DMS 273 (cell line): Measurements from ENCODE around the gene MDM2.

ENCODE experiments used
- DNase-seq: peaks from one replicate; lab custom pipeline; 2025; ENCODE audit not compliant: unreplicated experiment; lab: John Stamatoyannopoulos, UW

MDM2 gene

DNA sequence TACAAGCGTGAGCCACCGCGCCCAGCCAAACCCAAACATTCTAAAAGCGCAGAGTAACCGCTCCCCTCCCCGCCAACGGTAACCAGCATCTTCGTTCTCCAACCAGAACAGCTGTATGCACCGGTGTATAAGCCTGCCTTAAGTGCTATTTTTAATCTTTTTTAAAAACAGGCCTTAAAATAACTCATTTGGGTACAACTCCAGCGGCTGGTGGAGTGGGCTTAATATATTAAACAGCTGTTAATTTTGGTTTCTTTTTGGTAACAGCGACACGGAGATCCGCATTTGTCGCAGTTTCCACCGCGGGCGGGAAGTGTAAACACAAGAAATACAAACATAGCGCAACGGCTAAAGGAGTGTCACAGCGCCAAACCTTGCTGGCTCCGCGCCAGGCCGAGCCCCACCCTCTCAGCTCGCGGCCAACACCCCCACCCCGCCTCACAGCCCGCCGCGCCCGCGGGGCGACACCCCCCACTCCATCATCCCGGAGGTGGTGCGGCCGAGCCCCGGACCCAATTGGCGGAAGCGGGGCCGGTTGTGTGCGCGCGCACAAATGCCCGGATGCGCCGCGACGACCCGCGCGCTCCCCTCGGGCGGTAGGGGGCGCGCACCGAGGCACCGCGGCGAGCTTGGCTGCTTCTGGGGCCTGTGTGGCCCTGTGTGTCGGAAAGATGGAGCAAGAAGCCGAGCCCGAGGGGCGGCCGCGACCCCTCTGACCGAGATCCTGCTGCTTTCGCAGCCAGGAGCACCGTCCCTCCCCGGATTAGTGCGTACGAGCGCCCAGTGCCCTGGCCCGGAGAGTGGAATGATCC, at the start of gene MDM2:
MDM2 (plus strand) TSS at position 602 of the 812 bp plus-strand sequence. CDS start 301 bp downstream, outside the sequence.
- peak; percentile 95 for DNase-seq

DNA sequence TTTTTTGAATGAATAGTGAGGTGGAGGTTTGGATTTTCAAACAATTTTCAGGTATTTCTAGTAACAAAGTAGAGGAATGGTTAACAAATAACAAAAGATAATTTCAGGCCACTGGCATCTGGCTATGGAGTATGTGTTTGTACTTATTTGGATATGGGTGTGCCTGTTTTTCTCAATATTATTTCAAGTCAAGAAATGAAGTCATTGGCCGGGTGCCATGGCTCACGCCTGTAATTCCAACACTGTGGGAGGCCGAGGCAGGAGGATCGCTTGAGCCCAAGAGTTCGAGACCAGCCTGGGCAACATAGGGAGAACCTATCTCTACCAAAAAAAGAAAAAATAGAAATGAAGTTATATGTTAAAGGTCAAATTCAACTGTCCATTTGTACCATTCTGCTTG, 48.1 kb upstream of the MDM2 start:
- no peak for DNase-seq

DNA sequence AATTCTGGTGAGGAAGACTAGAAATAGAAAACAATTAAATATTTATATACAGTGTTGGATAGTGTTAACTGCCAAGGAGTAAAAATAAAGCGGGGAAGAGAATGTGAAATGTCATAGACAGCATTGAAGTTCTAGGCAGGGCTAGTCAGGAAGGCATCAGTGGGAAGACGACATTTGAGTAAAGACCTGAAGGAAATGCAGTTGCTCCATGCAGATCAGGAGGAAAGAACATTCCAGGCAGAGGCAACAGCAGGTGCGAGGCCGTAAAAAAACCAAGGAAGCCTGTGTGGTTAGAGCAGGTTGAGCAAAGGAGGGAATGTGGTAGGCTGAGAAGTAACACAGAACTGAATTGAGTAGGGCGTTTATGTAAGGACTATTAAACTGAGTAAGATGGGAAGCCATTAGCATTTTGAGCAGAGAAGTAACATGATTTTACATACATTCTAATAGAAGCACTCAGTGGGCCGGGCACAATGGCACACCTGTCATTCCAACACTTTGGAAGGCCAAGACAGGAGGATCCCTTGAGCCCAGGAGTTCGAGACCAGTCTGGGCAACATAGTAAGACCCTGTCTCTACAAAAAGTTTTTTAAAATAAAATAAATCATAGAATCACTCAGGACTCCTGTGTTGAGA, 47.1 kb upstream of the MDM2 start:
- no peak for DNase-seq

DNA sequence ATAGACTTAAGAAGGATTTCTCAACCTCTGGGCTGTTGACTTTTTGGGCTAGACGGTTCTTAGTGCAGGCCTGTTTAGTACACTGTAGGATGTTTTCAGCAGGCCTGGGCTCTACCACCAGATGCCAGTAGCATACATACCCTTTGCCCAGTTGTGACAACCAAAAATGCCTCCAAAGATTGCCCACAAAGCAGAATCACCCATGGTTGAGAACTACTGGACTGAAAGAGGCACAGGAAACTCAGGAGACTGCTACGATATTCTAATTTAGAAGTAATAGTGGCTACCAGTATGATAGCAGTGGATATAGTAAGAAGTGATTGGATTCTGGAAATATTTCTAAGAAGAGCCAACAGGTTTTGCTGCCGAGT, 46.5 kb upstream of the MDM2 start:
- DNase-seq: no peak

DNA sequence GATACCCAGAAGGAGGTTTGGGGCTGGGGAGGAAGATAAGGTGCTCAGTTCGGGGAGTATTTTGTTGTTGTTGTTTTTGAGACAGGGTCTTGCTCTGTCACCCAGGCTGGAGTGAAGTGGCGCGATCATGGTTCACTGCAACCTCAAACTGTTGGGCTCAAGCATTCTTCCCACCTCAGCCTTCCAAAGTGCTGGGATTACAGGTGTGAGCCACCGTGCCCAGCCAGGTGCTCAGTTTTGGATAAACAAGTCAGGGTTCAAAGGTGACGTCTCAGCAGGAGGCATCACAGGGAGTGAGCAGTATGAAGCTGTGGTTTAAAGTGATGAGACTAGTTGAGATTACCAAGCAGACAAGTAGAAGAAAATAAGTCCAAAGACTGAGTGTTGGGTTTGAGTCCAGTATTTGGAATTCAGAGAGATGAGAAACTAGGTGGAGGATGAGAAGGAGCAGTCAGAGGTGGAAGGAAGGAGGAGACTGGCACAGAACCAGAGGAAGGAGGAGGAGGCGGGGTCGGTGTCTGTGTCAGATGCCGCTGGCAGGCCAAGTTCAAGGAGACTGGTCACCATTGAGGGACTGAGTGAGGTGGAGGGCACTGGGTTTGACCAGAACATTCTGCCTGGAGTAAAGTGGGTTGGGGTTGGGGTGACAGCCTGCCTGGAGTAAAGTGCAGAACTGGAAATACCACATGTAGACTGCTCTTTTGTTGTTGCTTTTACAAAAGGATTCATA, 45.9 kb upstream of the MDM2 start:
- no peak for DNase-seq

DNA sequence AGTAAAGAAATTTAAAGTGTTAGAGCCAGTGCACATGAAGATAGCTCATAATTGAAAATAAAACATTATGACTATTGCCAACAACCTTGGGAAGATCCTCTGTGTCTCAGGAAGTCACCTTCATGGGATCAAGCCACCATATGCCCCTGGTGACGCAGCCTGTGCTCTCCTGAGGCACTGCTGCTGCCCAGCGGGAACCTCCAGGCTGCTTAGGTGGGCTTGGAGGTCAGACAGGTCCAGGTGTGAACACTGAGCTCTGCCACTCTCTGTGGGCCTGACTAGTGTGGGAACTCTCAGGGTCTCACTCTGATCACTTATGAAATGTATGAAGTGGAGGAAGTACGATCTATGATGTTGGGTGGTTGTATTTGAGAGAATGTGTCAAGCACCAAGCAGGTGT, 45.3 kb upstream of the MDM2 start:
- no peak for DNase-seq

DNA sequence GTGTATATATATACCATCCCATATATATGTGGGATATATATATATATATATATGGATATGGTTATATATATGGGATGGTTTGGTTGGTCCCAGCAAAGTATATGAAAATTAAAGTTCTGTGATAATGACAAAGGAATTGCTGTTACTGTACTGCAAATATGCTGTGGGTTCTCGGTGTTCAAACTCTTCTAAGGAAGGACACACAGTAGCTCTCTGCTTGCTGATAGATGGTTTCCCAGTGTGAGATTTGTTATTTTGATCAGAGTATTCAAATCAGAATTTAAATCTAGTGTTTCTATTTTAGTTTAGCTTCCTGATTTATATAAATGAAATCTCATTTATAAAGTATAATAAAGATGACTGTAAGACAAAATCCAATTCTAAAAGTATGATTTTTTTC, 42.3 kb upstream of the MDM2 start:
- no peak for DNase-seq

DNA sequence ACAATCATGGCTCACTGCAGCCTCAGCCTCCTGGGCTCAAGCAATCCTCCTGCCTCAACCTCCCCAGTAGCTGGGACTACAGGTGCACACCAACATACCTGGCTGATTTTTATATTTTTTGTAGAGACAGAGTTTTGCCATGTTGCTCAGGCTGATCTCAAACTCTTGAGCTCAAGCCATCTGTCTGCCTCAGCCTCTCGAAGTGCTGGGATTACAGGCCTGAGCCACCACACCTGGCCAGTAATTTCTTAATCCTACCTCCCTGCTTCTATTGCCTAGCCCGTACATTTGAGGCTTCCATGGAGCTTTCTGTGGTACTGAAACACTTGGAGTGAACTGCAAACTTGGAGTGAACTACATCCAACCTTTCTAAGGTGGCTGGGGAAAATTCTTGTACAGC, 41.3 kb upstream of the MDM2 start:
- DNase-seq: no peak

DNA sequence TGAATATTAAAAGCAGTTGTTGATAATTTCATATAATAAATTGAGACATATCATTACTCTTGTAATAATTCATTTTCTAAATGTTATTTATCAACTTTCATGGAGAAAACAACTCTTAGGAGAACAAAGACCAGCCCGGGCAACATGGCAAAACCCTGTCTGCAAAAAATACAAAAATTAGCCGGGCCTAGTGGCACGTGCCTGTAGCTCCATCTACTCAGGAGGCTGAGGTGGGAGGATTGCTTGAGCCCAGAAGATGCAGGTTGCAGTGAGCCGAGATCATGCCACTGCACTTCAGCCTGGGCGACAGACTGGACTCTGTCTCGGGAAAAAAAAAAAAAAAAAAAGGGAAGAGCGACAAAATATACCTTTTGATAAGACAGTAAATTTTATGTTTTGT, 40.8 kb upstream of the MDM2 start:
- DNase-seq: no peak

DNA sequence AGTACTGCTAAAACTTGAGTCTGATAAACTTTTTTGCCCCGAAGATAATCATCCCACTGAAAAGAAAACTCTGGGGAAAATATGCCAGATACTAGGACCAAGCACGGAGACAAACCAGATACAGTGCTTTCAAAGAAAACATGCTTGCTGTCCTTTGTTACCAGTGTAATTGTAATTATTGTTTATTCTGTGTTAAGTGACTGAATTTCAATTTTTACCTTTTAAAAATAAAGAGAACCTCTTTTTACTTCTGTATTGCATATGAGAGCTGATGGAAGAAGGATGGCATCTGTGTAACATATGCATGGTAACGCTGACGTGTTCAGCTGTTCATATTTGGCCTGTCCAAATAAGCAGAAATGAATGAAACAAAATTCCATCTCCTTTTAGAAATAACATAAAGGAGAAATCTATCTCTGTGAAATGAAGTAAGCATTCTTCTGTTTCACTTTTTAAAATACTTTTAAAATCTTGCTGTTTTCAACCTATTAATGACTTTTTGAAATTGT, 39.5 kb upstream of the MDM2 start:
- no peak for DNase-seq

DNA sequence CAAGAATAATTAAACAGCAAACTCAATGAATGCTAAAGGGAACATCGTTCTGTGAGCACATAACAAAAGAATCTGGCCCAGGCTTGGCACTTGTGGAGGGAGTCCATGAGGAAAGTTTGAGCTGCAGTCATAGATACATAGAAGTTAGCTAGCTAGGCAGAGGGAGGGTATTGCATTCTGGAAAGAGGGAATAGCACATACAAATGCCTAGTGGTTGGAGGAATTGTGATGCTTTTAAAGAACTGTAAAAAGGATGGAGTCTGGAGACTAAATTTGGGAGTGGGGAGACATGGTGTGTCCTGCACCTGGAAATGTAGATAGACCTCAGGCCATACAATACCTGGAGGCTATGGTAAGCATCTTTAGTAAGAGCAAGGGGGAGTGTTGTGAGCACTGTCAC, 38.0 kb upstream of the MDM2 start:
- no peak for DNase-seq

DNA sequence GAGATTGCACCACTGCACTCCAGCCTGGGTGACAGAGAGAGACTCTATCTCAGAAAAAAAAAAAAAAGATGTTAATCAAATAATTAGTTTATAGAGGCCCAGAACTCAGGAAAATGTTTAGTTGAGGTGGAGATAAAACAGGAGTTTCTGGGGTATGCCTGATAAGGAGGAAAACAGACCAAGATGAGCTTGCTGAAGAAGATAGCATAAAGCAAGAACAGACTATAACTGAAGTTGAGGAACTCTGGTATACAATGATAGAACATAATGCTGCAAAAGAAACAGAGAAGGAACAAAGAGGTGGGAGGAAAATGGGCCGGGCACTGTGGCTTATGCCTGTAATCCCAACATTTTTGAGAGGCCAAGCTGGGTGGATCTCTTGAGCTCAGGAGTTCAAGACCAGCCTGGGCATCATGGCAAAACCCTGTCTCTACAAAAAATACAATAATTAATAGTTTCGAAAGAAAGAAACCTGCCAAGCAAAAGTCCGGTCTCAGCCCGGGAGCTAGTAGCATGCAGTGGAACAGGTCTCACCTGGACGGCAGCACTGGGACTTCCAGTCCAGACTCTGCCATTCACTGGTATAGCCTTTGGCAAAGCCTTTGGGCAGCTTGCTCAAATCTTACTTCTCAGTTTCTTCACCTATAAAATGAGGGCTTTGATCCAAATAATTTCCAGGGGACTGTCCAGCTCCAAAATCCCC, 36.6 kb upstream of the MDM2 start:
- no peak for DNase-seq

DNA sequence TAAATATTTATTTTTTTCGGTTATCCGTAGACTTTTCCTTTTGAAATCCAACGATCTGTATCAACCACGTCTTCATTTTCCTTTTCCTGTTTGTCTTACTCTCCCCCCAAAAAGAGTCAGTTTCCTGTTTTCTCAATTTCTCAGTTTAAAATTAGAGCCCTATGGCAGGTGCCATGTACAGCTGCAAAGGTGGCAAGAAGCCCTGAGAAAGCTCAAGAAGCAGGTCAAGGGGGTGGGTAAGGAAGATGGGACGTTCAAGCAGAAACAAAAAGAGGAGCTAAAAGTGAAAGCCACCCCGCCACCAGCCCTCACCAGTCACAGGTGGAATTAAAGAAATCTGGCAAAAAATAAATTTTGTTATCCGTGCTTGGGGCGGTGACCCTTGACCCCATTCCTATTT, 35.3 kb upstream of the MDM2 start:
- no peak for DNase-seq

DNA sequence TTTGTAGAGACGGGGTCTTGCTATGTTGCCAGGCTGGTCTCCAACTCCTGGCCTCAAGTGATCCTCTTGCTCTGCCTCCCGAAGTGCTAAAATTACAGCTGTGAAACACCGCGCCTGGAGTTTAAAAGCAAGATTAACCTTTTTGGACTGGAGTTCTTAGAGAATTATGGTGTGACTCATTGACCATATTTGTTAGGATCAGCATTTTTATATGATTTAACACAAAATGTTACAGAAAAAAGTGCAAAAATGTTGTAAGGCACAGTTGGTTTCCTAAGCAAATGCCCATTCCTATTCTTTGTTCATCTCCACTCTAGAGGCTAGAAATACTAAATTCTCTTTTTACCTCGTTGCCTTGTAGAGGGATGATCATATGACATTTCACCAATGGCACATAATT, 34.4 kb upstream of the MDM2 start:
- no peak for DNase-seq

DNA sequence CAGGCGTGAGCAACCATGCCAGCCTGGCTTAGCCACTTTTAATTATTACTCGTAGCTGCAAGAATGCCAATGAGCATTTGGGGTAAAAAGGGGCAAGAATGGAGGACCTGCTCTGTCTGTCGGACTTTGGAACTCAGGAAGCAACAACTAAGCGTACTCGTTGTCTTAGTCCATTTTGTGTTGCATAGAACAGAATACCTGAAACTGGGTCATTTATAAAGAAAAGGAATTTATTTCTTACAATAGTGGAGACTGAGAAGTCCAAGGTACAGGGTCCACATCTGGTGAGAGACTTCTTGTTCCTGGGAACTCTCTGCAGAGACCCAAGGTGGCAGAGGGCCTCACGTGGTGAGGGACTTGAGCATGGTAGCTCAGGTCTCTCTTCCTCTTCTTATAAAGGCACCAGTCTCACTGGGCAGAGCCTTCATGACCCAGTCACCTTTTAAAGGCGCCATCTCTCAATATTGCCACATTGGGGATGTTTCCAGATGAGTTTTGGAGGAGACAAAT, 32.8 kb upstream of the MDM2 start:
- DNase-seq: no peak

DNA sequence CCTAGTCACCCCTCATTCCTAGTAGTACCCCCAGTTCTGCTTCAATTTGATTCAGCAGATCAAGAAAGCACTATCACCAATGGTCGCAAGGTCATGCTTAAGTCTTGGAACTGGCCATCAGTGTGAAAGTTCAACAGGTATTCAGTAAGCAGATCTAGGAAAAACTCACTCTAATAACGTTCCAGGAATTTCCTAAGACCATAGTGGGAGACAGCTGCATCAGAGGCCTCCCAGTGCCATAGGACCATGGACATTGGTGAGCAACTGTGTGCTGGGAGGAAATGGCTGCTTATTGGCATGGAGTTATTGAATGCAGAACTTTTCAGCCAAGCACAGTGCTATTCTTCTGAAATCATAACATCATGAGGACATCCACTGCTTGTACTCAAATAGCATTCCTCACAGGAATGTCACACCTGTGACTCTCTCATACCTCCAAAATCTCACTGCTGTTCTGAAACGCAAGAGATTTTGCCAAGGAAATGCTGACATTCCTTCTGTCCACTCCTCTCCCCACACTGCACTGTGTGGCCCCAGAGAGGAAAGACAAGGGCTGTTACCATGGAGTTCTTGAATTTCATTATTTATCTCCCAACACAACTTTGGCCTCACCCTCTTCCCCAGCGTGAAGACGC, 30.9 kb upstream of the MDM2 start:
- DNase-seq: no peak

DNA sequence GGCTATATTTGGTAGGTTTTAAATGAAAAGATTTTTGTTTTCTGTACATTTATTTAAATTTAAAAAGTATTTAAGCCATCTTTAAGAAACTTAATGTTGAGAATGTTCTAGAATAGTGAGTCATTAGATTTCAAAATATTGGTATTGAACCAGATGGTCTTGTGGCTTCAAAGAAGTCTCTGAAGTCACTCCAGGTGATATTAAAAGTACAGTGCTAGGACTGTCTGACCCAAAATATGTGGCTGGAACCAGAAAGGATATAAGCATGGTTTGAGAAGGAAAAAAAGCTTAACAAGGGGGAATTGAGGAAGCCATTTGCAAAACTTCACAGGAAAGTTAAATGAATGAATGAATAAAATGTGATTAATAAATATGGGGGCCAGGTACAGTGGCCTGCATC, 28.7 kb upstream of the MDM2 start:
- DNase-seq: no peak

DNA sequence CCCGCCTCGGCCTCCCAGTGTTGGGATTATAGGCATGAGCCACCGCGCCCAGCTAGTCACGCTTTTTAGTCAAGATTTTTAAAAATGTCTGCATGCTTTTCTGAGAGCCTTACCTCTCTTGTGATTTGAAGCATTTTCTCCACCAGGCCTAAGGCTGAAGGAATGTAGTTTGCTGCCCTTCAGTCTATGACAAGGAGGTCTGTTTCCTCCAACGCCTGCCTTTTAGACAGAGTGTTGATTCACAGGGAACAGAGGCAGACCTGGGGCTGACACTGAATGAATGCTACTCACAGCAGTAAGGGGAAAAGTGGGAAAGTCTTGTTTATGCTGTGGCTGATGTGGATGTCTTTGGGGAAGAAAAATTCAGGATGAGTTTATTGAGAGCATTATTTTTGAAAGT, 27.2 kb upstream of the MDM2 start:
- no peak for DNase-seq

DNA sequence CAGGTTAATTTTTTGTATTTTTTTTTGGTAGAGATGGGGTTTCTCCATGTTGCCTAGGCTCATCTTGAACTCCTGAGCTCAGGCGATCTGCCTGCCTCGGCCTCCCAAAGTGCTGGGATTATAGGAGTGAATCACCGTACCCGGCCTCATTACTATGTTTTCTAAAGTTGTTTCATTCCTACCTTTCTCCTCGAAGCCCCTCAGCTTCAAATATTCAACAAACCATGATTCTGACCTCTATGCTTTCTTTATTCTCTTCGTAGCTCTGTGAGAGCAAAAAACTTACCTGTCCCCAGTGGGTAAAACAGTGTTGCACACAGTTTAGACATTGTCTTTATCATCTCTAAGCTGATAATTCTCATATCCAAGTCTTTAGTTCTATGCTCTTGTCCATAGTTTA, 26.2 kb upstream of the MDM2 start:
- no peak for DNase-seq

DNA sequence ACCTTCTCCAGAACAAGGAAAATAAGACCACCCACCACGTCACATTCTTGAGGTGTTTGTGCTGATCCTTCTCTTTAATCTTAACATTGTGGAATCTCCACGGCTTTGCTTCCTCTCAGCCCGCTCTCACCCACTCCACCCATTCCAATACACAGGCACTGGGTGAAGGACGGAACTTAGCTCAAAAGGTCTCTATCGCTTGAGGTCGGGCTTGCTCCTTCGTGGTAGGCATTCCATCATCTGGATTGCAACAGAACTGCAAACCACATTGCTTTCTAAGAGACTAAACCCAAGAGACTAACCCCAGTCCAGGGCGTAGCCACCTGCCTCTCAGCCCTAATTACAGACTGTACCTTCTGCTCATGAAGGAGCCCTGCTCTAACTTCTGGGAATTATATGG, 24.0 kb upstream of the MDM2 start:
- DNase-seq: no peak

DNA sequence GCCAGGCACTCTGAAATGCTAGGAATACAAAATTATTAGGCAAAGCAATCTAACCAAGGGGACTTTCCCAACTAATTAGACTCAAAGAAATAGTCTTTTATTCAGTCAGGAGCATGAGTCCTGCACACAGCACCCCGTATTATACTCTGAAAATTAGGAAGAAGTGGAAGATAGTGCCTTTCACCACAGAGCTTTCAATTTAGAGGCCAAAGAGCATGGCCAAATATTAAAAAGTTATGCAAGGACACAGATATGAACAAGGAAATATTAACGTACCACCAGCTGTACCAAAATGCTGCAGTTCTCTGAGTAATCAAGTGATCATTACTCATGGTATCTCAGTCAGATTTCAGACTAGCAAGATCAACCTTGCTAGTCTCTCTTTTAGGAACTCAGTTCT, 22.6 kb upstream of the MDM2 start:
- no peak for DNase-seq
